HepG2 (cell line): ENCODE results near the gene SMCHD1. TPM values are rescaled to one million over a fixed set of nuclear protein-coding genes. Genes with fewer than 3 reads are reported as not detected.

ENCODE experiments used
- BHLHE40 ChIP-seq: IDR thresholded peaks from 2 replicates; pipeline ENCODE4 v1.6.1; 2011; ENCODE audit warnings: low read length, improper control_type of control experiment
- CHD2 ChIP-seq: IDR thresholded peaks from 2 replicates; pipeline ENCODE4 v1.6.1; 2011; ENCODE audit warnings: low read depth, low read length, improper control_type of control experiment
- CREBL2 ChIP-seq: sonication (generic); formaldehyde crosslinking; IDR thresholded peaks from 2 replicates; pipeline ENCODE4 v1.8.1; 2023; ENCODE audit warnings: missing genetic modification reagents, mild to moderate bottlenecking, borderline replicate concordance
- DRAP1 ChIP-seq: IDR thresholded peaks from 2 replicates; pipeline ENCODE4 v1.6.1; 2016; ENCODE audit warnings: missing genetic modification reagents, missing compliant biosample characterization
- FOSL1 ChIP-seq: sonication (generic); formaldehyde crosslinking; IDR thresholded peaks from 2 replicates; pipeline ENCODE4 v1.9.0; 2021; ENCODE audit warnings: missing genetic modification reagents, borderline replicate concordance
- KAT7 ChIP-seq: IDR thresholded peaks from 2 replicates; pipeline ENCODE4 v1.6.1; 2018; ENCODE audit warnings: borderline replicate concordance, missing compliant biosample characterization
- MLLT10 ChIP-seq: sonication (generic); formaldehyde crosslinking; IDR thresholded peaks from 2 replicates; pipeline ENCODE4 v1.4.0; 2020; ENCODE audit warnings: missing genetic modification reagents
- MTF2 ChIP-seq: sonication (generic); formaldehyde crosslinking; IDR thresholded peaks from 2 replicates; pipeline ENCODE4 v1.5.0; 2020; ENCODE audit warnings: missing genetic modification reagents, borderline replicate concordance
- RBFOX2 ChIP-seq: fragments of 200-400 bp; formaldehyde crosslinking; IDR thresholded peaks from 2 replicates; pipeline ENCODE4 v1.6.1; 2017; ENCODE audit warnings: low read depth, mild to moderate bottlenecking, low read length
- TFDP1 ChIP-seq: IDR thresholded peaks from 2 replicates; pipeline ENCODE4 v1.6.1; 2016; ENCODE audit warnings: missing compliant biosample characterization, missing genetic modification reagents, borderline replicate concordance
- WIZ ChIP-seq: sonication (generic); formaldehyde crosslinking; IDR thresholded peaks from 2 replicates; pipeline ENCODE4 v1.5.1; 2020; ENCODE audit warnings: mild to moderate bottlenecking, missing genetic modification reagents
- ZNF276 ChIP-seq: sonication (generic); formaldehyde crosslinking; IDR thresholded peaks from 2 replicates; pipeline ENCODE4 v1.4.0; 2020; ENCODE audit warnings: mild to moderate bottlenecking, low read depth, missing genetic modification reagents
- ZNF512B ChIP-seq: sonication (generic); formaldehyde crosslinking; IDR thresholded peaks from 2 replicates; pipeline ENCODE4 v1.5.1; 2020; ENCODE audit warnings: missing genetic modification reagents, mild to moderate bottlenecking, borderline replicate concordance
- ZNF550 ChIP-seq: sonication (generic); formaldehyde crosslinking; IDR thresholded peaks from 2 replicates; pipeline ENCODE4 v1.4.0; 2020; ENCODE audit warnings: mild to moderate bottlenecking, missing genetic modification reagents, borderline replicate concordance
- ZNF614 ChIP-seq: IDR thresholded peaks from 2 replicates; pipeline ENCODE4 v1.6.1; 2018; ENCODE audit warnings: missing biosample characterization, missing genetic modification reagents, inconsistent platforms, borderline replicate concordance
- ZNF646 ChIP-seq: sonication (generic); formaldehyde crosslinking; IDR thresholded peaks from 2 replicates; pipeline ENCODE4 v1.9.0; 2021; ENCODE audit warnings: mild to moderate bottlenecking, missing genetic modification reagents
- ZNF720 ChIP-seq: sonication (generic); formaldehyde crosslinking; IDR thresholded peaks from 2 replicates; pipeline ENCODE4 v1.4.0; 2020; ENCODE audit warnings: missing genetic modification reagents
- polyA plus RNA-seq, 8 experiments: library from polyadenylated mRNA; depleted of rRNA in 3 of 8; stranded (reverse) in 7 of 8; unstranded in 1 of 8; fragments of >200 nt; fragmentation: Illumina TruSeq in 4 of 8; extraction: Trizol in 4 of 8; gene quantifications; 2 replicates each; pipeline versions ENCODE4 v1.2.1 to v1.2.3, GENCODE V29; 2011 to 2016; ENCODE audit warnings: low read depth in 4 of 8, missing spikeins in 1 of 8, mixed read lengths in 1 of 8; ENCODE audit not compliant: insufficient read depth in 1 of 8
- total RNA-seq, 5 experiments: library from RNA; depleted of rRNA; stranded (reverse); fragments of >200 nt; fragmentation: Illumina TruSeq; extraction: Trizol; gene quantifications; 2 replicates each; pipeline ENCODE4 v1.2.3, GENCODE V29; 2016; ENCODE audit warnings: low read depth in 1 of 5

The SMCHD1 gene
- total and polyA plus RNA-seq, 2 of the 13 experiments (the other 11 are each of a cell fraction or from before 2014, with no cell fraction given), result 21.4 to 93.6 TPM

- TF ChIP-seq ZNF646 (no peak), TFDP1 (CRISPR knock-in tag) (no peak), ZNF550 (CRISPR knock-in tag) (no peak), KAT7 (CRISPR knock-in tag) (no peak), BHLHE40 (no peak), MLLT10 (CRISPR knock-in tag) (no peak), ZNF512B (no peak), DRAP1 (CRISPR knock-in tag) (no peak), ZNF276 (CRISPR knock-in tag) (peak; percentile 12; the same call in 1 of the 2 replicates), WIZ (CRISPR knock-in tag) (no peak), FOSL1 (CRISPR knock-in tag) (no peak), RBFOX2 (peak; percentile 62), ZNF614 (no peak), MTF2 (no peak), CHD2 (no peak), CREBL2 (CRISPR knock-in tag) (no peak), ZNF720 (CRISPR knock-in tag) (no peak)
Observed at GRCh38 chr18:2655954-2656236, 369 bp downstream of the SMCHD1 start (continued).
